Measurements from ENCODE around the gene ISCA2.
"Not testable (repeated sequence)": the region's sequence is repeated elsewhere in the genome, so short reads cannot be mapped to it uniquely, and the experiment has no call there.

ISCA2 gene, protein sequence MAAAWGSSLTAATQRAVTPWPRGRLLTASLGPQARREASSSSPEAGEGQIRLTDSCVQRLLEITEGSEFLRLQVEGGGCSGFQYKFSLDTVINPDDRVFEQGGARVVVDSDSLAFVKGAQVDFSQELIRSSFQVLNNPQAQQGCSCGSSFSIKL

DNA sequence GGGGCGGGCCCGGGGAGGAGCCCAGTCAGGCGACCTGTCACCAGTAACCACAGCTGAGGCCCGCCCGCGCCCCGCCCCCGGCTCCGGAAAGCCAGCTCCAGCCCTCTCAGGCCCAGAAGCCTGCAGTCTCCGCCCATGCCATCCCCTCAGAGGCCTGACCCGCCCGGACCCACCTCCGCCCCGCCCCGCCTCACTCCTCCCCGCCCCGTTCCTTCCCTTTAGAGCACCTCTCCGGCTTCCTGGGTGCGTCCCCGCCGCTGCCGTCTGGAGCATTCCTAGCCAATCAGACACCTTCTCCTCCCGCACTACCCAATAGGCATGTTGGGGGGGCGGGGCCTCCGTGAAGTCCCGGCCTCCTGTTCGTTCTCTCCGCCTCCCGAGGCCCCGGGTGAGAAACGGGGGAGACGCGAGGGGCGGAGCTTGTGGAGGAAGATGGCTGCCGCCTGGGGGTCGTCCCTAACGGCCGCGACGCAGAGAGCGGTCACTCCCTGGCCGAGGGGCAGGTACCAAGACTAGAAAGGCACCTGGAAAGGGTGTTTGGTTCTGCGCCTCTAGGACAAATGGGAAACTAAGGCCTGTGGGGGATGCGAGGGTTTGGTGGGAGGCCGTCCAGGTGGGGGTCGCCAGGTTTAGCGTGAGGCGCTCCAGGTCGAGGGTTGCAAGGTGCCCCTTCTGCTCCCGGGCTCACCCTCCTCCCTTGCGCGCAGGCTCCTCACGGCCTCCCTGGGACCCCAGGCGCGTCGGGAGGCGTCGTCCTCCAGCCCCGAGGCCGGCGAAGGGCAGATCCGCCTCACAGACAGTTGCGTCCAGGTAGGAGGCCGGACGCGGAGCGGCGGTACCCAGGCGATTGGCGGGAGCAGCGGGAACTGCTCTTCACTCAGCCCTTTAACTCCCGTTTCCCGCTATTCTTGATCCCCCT lies at the start of gene ISCA2:
Gene ISCA2, plus strand, starts transcription at position 423 of the 919 bp plus-strand sequence. Its CDS starts 10 bp downstream, at position 433.
- DNase-seq (ENCODE audit: low read depth) = peak; percentile 92

GRCh38 chr14:74444866-74445265 lies 48.7 kb upstream of the ISCA2 start:
- no peak for DNase-seq (ENCODE audit: low read depth)

GRCh38 chr14:74454397-74454796 lies 39.2 kb upstream of the ISCA2 start:
- not testable (repeated sequence) for DNase-seq (ENCODE audit: low read depth)

GRCh38 chr14:74456684-74457564 lies 36.6 kb upstream of the ISCA2 start:
- no peak for DNase-seq (ENCODE audit: low read depth)

DNA sequence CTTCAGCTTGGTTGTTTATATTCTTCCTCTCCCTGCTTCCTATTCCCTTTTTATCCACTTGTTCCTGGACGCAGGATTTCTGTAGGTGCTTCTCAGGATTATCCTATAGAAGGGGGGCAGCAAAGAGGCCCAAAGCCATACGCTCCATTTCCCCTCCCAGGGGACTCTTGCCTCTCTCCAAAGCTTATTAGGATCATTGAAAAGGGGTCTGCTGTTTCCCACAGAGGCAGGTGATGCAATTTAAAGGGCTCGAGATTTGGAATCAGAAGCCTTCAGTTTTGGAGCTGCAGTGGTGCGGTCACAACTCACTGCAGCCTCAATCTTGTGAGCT lies 36.0 kb upstream of the ISCA2 start:
- DNase-seq (ENCODE audit: low read depth) = no peak

- no peak for DNase-seq (ENCODE audit: low read depth)
These were observed 34.1 kb upstream of the ISCA2 start for GRCh38 chr14:74459289-74459946.

- DNase-seq (ENCODE audit: low read depth) = no peak
These were observed 33.6 kb upstream of the ISCA2 start for GRCh38 chr14:74459976-74460375.

GRCh38 chr14:74462993-74463392 lies 30.6 kb upstream of the ISCA2 start:
- no peak for DNase-seq (ENCODE audit: low read depth)

DNA sequence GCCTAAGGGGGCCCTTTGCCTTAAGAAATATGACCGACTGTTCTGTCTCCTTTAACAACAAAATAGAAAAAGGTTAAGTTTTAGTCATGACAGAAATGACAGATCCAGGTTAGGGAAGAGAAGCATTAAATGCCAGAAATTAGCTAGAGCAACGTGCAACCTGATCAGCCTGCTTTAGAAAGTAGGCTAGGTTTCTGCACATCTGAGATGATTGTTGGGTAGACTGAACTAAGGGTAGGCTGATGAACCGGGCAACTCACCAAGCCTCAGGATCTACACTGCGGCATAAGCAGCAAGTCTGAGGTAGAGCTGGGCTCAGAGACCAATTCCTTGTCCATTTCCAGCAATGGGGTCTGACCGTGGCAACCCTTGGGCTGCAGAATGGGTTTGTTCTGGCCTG lies 29.9 kb upstream of the ISCA2 start:
- no peak for DNase-seq (ENCODE audit: low read depth)

DNA sequence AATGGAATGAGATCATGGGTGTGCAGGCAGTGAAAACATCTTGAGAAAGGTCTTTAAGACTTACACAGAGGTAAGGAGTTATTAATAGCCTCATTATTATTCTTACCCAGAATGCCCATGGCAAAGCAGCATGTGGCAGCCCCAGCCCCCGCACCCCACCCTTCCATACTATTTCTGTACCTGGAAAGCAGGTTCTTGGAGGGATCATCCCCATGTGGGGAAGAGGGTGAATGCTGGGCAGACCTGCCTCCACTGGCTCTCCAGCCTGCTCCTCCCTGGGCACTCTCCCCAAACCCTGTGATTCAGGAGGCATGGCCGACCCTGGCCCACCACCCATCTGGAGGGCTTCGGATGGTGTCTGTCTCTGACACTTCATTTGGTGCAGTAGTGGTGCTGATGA lies 28.8 kb upstream of the ISCA2 start:
- DNase-seq (ENCODE audit: low read depth) = no peak

DNA sequence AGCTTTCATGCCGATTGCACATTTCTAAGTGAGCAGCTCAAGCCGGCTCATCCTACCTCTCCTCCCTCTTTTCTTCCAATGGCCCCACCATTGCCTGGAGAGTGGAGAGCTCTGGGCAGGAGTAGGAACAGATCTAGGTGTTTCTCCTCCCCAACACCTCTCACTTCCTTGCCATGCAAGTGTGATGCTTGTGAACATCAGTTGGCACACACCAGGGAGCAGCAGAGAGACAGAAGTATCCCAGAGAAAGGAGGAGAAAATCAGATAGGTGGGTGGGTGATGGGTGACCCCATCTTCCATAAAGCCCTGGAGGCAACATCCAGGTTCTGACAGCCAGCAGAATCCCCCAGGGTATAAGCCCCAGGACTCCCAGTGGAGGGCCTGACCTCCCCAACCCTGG lies 28.2 kb upstream of the ISCA2 start:
- DNase-seq (ENCODE audit: low read depth) = no peak

DNA sequence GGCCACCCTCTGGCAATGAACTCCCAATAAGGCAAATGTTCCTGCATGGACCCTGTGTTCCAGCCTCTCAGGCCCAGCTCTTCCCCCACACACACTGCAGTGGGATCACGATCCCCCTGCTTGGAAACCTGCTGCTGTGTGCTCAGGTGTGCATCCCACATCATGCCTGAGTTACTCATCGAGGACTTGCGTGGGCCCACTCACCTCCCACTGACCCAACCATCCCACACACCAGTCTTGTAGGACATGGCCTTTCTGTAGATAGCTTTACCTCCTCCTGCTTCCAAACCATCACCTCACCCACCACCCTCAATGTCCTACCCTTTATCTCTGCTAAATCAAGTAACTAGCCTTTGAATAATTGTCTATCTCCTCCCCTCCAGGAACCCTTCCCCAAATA lies 25.1 kb upstream of the ISCA2 start:
- no peak for DNase-seq (ENCODE audit: low read depth)

DNA sequence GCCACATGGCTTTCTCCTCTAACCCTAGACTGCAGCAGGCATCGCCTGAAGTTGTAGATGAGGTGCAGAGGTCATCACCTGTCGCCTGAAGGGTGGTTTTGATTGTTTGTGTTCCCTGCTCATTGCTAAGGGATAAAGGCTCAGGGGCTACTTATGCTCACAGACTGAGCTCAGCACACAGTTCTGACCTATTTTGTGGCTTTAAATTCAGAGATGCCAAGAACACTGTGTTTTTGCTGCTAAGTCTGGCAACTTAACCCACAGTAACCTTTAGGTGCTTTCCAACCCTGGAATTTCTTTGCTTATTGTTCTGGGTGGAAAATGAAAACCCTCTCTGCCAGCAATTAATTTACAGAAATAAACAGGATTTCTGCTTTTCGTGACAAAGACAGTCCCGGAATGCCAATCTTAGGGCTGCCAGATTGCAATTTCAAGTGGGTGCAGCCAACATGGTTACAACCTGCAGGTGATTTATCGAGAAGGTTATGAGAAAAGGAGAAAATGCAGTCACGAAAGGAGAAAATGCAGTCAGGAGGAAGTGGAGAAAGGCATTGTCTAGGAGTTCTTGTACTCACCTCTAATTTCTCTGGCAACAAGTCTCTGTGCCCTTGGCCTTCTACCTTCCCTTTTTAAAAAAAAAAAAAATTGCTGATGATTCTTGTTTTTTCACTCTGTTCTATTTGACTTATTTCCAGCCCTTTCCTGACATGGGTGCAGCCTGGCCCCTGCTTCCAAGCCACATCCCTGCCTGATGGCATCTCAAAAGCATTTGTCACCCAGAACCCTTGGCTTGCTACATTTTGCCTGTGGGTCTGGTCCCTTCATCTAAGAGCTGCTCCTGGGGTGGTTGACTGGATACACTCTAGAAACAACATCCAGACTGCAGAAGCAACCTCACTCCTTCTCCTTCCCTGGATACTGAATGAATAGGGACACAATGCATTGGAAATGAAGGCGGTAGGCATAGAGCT lies 23.7 kb upstream of the ISCA2 start:
- DNase-seq (ENCODE audit: low read depth) = no peak

DNA sequence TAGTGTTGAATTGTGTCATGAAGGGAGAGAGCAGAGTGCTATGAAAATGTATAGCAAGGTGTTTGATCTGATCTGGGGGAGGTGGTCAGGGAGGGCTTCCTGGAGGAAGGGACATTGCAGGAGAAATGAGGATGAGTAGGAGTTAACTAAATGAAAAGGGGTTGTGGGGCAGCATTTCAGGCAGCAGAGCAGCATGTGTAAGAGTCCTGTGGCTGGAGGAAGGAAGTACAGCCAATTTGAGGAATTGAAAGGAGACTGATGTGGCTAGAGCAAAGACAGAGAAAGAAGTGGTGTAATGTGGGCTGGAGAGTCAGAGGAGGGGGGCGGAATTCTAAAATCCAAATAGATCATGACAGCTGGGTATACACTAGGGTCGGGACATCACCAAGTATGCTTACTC lies 21.0 kb upstream of the ISCA2 start:
- no peak for DNase-seq (ENCODE audit: low read depth)

GRCh38 chr14:74474376-74474775 lies 19.2 kb upstream of the ISCA2 start:
- DNase-seq (ENCODE audit: low read depth) = no peak

- peak; percentile 62 for DNase-seq (ENCODE audit: low read depth)
These were observed 17.9 kb upstream of the ISCA2 start for GRCh38 chr14:74475678-74476077.

DNA sequence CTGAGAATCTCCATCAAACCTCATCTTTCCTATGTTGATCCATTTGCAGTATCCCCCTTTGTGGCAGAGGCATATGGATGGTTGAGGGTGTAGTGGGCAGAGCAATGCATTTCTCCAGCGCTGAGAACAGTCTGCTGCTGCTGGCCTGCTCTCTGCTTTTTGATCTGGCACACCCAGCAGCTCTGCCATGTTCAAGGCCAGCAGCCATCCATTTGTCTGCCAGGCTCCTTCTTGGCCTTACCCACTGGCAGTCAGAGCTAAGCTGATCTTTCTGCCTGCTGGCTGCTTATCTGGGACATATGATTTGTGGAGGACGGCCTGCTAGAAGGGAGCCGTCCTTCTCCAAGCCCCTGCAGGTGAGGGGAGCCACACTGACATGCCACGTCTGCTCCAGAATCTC lies 17.5 kb upstream of the ISCA2 start:
- DNase-seq (ENCODE audit: low read depth) = no peak

DNA sequence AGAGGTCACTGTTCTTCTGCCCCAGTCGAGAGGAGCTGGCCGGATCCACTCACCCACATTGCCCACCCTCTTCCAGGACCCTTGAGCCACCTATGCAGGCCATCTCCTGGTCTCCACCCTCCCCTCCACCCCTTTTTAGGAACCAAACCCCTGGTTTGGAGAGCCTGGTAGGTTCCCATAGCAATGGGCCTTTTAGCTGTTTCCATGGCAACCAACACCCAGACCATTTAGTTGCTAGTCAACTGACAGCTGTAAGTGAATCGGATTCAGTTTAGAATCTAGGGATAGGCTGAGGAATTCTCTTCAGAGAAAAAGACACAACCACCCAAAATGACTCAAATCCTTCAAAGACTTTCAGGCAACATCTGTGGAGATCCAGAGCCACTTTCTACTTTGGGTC lies 17.0 kb upstream of the ISCA2 start:
- DNase-seq (ENCODE audit: low read depth) = no peak

GRCh38 chr14:74478996-74479635 lies 14.4 kb upstream of the ISCA2 start:
- DNase-seq (ENCODE audit: low read depth) = no peak

- no peak for DNase-seq (ENCODE audit: low read depth)
These were observed 13.5 kb upstream of the ISCA2 start for GRCh38 chr14:74480046-74480445.

GRCh38 chr14:74482571-74482970 lies 11.0 kb upstream of the ISCA2 start:
- DNase-seq (ENCODE audit: low read depth) = no peak

Data from GM04503 (cell line).